GM18526 (cell line): ENCODE data around the gene COL16A1.

Source experiments
- POLR2A ChIP-seq: IDR thresholded peaks from 3 replicates; pipeline ENCODE4 v1.6.1; 2011; ENCODE audit not compliant: insufficient read length; ENCODE audit errors: extremely low read depth

Gene COL16A1

GRCh38 chr1:31702836-31703404 lies 897 bp downstream of the COL16A1 start:
- TF ChIP-seq POLR2A, result no peak

- no peak for TF ChIP-seq POLR2A
Observed at GRCh38 chr1:31701091-31701736, 2.6 kb downstream of the COL16A1 start.

- no peak for TF ChIP-seq POLR2A
Observed at GRCh38 chr1:31700468-31701090, 3.2 kb downstream of the COL16A1 start.

- no peak for TF ChIP-seq POLR2A
Observed at GRCh38 chr1:31699341-31699891, 4.4 kb downstream of the COL16A1 start.

GRCh38 chr1:31697369-31697984 lies 6.3 kb downstream of the COL16A1 start:
- no peak for TF ChIP-seq POLR2A

- TF ChIP-seq POLR2A, result no peak
Observed at GRCh38 chr1:31696242-31696641, 7.6 kb downstream of the COL16A1 start.

GRCh38 chr1:31695327-31695726 lies 8.5 kb downstream of the COL16A1 start:
- no peak for TF ChIP-seq POLR2A

- TF ChIP-seq POLR2A, result no peak
Observed at GRCh38 chr1:31694964-31695313, 8.9 kb downstream of the COL16A1 start.

GRCh38 chr1:31694069-31694963 lies 9.5 kb downstream of the COL16A1 start:
- TF ChIP-seq POLR2A, result no peak

GRCh38 chr1:31693231-31693630 lies 10.6 kb downstream of the COL16A1 start:
- TF ChIP-seq POLR2A, result no peak

- no peak for TF ChIP-seq POLR2A
Observed at GRCh38 chr1:31691951-31692350, 11.9 kb downstream of the COL16A1 start.

GRCh38 chr1:31691446-31691845 lies 12.4 kb downstream of the COL16A1 start:
- TF ChIP-seq POLR2A, result no peak

- TF ChIP-seq POLR2A, result no peak
Observed at GRCh38 chr1:31690921-31691320, 12.9 kb downstream of the COL16A1 start.

GRCh38 chr1:31689854-31690253 lies 14.0 kb downstream of the COL16A1 start:
- TF ChIP-seq POLR2A, result no peak

- TF ChIP-seq POLR2A, result no peak
Observed at GRCh38 chr1:31689379-31689778, 14.4 kb downstream of the COL16A1 start.
